Measurements from ENCODE around the gene STARD3.

STARD3 gene

GRCh38 chr17:39639043-39639442 lies 2.1 kb downstream of the STARD3 start:
- DNase-seq, result no peak

GRCh38 chr17:39639566-39640458 lies 2.9 kb downstream of the STARD3 start:
- DNase-seq, result no peak

GRCh38 chr17:39640591-39641031 lies 3.7 kb downstream of the STARD3 start:
- no peak for DNase-seq

GRCh38 chr17:39641097-39641496 lies 4.2 kb downstream of the STARD3 start:
- no peak for DNase-seq

GRCh38 chr17:39641883-39642282 lies 4.9 kb downstream of the STARD3 start:
- DNase-seq, result no peak

- DNase-seq, result no peak
Observed at GRCh38 chr17:39642291-39643074, 5.5 kb downstream of the STARD3 start.

- no peak for DNase-seq
Observed at GRCh38 chr17:39643271-39643670, 6.3 kb downstream of the STARD3 start.

GRCh38 chr17:39647256-39647655 lies 10.3 kb downstream of the STARD3 start:
- no peak for DNase-seq

GRCh38 chr17:39648616-39649366 lies 11.8 kb downstream of the STARD3 start:
- no peak for DNase-seq

GRCh38 chr17:39650121-39650579 lies 13.2 kb downstream of the STARD3 start:
- DNase-seq, result no peak

- DNase-seq, result no peak
Observed at GRCh38 chr17:39651923-39652586, 15.1 kb downstream of the STARD3 start.

- no peak for DNase-seq
Observed at GRCh38 chr17:39652587-39653315, 15.8 kb downstream of the STARD3 start.

GRCh38 chr17:39653316-39653661 lies 16.3 kb downstream of the STARD3 start:
- no peak for DNase-seq

- peak; percentile 82 for DNase-seq
Observed at GRCh38 chr17:39653662-39654331, 16.9 kb downstream of the STARD3 start.

- no peak for DNase-seq
Observed at GRCh38 chr17:39655105-39655504, 18.2 kb downstream of the STARD3 start.

GRCh38 chr17:39658346-39658745 lies 21.4 kb downstream of the STARD3 start:
- no peak for DNase-seq

- no peak for DNase-seq
Observed at GRCh38 chr17:39658760-39659159, 21.8 kb downstream of the STARD3 start.

- no peak for DNase-seq
Observed at GRCh38 chr17:39659279-39660010, 22.5 kb downstream of the STARD3 start.

- DNase-seq, result no peak
Observed at GRCh38 chr17:39660011-39660360, 23.0 kb downstream of the STARD3 start.

Data from CD4-positive, alpha-beta T cell treated with Interleukin-17A for 1 hour (primary cell).